RPMI8226 (cell line): ENCODE data around the gene COL4A6.

Source experiments
- DNase-seq: peaks from one replicate; pipeline ENCODE4 v3.0.0-alpha.2; 2015

Gene COL4A6

DNA sequence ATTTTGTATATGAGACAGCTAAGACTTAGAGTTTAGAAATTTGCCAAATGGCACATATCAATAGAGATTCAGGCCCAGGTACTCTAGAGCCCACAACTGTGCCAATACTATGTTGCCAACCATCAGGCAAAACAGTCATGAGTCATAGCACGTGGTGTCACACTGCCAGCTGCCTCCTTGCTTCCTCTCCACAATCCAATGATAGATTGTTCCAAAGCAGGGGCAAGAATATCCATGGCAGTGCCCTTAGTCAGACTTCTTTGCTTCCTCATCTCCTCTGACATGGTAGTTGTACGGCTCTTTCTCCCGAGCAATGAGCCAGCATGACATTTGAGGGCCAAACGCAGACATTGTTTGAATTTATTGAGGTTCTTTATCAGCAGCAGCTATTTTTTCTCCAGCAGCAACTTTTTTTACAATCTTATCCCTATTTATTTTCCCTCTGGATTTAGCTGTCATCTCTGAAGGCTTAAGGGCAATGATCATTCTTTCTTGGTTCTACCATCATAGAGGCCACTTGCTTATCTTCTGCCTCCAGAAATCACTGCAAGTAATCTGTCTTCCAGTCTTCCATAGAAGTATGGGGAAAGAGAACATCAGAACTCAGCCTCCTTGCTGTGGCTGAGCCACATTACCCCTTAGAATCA lies 169.7 kb downstream of the COL4A6 start:
- no peak for DNase-seq

- DNase-seq, result no peak
Observed at GRCh38 chrX:108267557-108267956, 170.7 kb downstream of the COL4A6 start.

DNA sequence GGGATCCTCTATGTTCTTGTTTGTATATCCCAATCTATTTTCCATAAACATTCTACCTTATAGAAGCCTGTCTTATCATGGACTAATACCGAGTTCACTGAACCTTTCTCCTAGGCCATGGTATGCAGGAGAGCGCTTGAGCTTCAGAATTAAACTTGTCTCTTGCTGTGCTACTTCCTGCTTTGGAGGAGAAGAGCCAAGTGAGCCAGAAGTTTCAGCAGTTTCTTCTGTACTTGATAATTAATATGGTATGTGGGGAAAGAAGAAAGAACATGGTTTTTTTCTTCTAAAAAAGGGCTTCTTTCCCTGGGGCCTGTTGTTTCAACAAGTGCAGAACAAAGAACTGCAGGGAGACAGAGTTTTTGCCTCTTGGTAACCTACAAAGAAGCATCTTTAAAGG lies 173.8 kb downstream of the COL4A6 start:
- no peak for DNase-seq

DNA sequence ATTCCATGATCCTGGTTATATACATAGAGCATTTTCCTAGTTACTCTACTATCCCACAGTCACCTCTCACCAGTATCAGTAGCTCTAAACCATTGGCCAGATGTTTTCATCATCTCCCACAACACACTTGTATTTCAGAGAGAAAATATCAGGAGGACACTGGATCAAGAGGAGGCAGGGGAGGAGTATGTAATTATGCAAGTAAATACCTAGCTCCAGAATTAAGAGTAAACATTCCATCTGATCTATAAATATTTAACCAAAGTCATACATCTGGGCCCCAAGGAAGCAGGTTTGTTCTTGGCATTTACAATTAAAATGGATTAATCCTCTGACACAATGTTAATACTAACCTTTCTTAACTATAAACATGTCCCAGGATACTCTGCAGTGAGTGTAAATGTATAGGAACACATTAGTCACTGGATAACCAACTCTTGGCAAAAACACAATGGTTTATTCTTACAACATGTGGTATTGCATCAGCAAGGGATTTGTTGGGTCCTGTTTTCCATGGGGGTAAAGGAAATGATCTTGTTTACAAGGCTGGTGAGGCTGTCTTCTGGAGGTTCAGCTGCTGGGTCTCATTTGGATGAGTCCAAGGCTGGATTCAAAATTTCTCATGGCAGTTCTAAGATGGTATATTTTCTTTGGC lies 176.5 kb downstream of the COL4A6 start:
- DNase-seq, result no peak

- no peak for DNase-seq
Observed at GRCh38 chrX:108257556-108257955, 180.7 kb downstream of the COL4A6 start.

DNA sequence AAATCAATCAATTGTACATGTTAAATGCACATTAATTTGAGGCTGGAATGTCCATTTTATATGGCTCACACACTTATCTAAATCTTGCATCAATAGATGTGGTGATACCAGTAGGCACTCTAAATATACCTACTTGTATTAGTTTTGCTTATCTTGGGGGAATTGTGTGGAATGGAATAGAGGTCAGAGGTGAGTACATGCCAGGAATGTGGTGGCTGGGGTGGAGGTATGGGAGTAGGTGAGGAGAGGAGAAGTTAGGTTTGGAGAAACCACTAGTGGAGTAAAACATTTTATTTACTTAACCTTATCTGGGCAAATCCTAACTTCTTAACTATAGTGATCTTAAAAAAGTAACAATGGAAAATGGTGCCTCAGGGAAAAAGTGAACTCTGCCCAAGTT lies 183.6 kb downstream of the COL4A6 start:
- no peak for DNase-seq

DNA sequence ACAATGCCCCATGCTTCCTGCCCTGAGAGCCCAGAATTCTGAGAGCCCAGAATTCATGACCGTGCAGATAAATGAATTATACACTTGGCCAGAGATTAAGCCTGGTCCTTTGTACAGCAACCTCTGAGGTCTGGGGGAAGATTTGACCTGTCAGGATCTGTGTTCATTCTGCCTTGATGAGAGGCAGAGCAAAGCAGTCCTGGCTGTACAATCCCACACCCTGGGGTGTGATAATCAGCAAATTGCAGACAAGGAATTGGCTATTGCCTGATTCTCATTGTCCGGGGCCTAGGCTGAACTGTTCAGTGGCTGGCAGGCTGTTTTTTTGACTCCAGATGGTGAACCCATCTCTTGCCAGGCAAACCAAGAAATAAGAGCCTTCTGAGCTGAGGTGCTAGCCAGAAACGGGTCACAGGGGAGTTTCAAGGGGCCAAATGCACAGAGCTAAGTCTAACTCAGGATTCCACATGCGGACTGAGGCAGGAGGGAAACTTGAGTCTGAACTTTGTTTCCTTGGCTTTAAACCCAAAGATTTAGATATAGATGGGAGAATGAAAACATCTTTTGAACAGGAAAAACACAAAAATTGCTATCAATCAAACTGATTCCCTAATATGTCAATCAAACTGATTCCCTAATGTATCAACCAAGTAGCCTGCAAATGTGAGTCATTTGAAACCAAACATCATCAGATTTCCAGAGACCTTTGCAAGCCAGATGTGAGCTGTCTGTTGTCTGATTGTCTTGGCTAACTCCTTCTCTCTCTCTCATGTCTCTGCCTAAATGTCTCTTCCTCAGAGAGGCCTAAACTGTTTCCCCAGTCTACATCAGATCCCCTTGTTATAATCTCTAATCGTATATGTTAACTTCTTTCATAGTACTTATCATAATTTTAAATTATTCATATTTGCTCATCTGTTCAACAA lies 187.3 kb downstream of the COL4A6 start:
- DNase-seq, result no peak

GRCh38 chrX:108246304-108246954 lies 191.8 kb downstream of the COL4A6 start:
- no peak for DNase-seq

DNA sequence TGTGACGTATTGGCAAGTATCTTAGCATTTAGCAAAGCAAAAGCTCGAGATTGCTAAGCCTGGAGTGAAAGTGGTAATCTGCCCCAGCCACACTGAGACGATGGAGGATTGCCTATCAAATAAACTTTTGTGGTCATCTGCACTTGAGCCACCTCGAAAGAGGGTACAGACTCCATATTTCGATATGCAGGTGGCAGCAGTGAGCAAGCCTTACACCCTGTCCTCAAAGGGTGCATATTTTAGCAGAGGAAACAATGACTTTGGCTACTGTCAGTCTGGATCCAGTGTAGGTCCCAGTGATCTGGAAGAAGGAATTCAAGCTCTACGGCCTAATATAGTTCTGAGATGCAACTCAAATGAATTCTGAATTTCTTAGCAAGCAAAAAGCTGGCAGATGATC lies 192.8 kb downstream of the COL4A6 start:
- DNase-seq, result no peak

GRCh38 chrX:108235986-108236385 lies 202.2 kb downstream of the COL4A6 start:
- no peak for DNase-seq

DNA sequence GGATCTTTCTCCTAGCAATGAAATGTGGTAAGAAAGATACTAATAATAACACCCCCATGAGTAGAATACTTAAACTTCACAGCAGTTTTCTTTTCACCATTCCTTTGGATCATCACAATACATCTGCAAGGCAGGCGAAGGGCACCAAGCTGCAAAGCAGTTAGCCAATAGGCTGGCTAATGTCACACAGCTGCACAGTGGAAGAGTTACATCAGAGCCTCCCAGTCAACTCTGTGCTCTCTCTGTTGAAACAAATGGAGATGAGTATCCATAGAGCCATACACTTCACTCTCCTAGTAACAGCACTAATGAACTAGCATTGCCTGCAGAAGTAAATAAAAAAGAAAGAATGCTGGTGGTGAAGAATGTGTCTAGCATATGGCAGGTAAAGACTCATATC lies 207.6 kb downstream of the COL4A6 start:
- no peak for DNase-seq

- DNase-seq, result peak; percentile 16
Observed at GRCh38 chrX:108224727-108225621, 213.2 kb downstream of the COL4A6 start.

GRCh38 chrX:108224218-108224617 lies 214.0 kb downstream of the COL4A6 start:
- DNase-seq, result no peak

DNA sequence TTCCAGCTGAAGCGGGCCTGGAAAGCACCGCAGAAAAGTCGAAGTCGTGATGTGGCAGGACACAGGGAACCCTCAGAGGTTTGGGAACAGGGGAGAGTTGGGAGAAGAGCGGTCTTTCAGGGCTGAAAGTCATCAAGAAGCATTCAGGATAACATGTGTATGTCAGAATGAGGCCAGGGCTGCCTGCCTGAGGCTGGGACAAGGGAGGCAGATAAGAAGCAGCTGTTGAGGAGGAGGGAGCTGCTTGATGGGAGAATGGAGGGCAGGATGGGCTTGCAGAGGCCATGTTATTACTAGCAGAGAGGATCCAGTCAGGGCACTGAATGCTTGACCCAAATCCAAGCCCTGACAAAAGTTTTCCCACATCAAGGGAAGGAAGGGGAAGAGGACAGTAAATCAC lies 214.6 kb downstream of the COL4A6 start:
- DNase-seq, result no peak

GRCh38 chrX:108221301-108221864 lies 216.8 kb downstream of the COL4A6 start:
- no peak for DNase-seq

GRCh38 chrX:108219949-108220601 lies 218.1 kb downstream of the COL4A6 start:
- DNase-seq, result no peak

- no peak for DNase-seq
Observed at GRCh38 chrX:108217876-108218275, 220.3 kb downstream of the COL4A6 start.

DNA sequence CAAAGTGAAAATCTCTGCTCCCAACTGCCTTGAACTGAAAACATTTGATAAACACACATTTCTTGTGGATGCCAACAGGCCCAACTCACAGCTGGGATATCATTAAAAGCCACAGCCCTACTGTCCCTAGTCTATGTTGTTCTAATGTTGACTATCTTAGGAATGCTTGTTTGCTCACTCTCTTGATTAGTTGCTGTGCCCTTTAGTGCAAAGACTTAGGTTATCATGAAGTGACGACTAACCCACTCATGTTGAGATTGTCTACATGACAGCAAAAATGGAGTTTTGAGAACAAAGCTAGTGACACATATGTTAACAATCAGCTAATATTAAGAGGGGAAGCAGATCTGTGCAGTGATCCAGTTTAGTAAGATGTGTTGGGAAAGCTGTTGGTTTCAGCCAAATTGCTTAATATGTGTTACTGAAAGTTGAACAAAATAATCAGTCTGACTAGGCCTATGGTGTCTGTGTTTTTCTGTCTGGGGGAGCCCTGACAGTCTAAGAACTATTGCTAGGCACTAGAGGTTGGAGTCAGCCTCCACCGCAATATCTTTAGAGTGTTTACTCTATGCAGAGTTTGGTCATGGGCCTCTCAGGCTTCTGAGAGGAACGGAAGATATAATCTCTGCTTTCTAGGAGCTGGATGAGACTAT lies 221.2 kb downstream of the COL4A6 start:
- DNase-seq, result no peak

DNA sequence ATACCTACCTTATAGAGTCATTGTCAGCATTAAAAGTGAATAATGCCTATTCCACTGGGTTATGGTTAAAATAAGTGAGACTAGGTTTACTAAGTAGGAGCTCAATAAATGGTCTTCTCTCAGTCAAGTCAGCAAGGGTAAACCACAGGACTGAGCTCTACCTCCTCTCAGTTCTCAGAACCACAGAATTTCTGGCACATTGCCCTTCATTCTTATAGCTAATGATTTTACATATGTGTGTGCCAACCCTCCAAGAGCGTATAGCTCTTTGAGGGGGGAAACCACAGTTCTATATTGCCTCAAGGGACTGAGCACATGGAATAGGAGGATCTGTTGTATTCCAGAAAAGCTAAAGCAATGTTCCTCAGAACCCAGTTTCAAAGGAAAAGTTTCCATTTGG lies 221.8 kb downstream of the COL4A6 start:
- DNase-seq, result no peak

DNA sequence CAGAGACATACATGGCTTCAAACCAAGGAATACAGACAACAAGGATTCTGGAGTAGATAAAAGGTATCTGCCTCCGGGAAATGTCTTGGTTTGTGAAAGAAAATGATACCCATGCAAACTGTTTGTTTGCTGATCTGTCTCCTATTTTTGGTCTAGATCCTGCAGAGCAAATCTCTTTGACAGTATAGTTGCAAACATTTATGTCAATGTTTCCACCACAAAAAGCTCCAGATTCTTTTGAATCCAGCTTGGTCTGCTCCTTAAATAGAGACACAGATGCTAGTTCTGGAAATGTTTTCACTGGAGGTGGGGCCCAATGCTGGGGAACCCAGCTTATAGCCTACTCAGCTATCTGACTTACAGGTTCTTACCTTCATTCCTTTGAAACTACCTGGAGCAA lies 226.9 kb downstream of the COL4A6 start:
- no peak for DNase-seq
